ENCODE results near the gene MRTO4. TPM values are rescaled to one million over a fixed set of nuclear protein-coding genes. Genes with fewer than 3 reads are reported as not detected.

Gene MRTO4
- polyA plus RNA-seq, 3 donors: 4.9 to 8.7 (median 8.4) TPM

DNA sequence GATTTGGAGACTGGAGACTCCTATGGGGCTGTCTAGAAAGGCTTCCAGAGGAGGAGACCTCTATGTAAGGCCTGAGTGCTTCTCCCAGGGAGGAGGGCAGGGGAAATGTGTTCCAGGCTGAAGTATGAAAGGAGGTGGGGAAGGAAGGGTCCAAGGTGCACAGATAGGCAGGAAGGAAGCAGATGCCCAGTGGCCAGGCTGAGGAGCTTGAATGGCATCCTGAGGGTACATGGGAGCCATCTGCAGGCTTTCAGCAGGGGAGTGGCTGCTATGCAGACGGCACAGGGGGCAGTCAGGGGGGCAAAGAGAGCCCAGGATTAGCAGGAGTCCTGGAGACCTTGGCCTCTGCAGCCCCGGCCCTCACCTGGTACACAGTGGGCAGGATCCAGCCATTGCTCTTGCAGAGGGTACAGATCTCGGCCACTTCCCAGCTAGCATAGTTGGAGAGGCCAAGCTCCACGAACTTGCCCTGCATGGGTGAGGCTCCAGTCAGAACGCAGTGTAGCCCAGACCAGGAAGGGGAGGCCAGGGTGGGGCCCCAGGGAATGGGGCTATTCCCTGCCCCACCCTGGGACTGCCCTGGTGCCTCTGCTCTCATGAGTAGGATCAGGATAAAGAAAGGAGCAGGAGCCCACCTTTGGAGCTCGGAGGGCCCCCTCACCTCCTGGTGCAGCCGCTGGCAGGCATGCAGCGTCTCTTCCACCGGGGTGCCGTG, 56.3 kb downstream of the MRTO4 start:
- no peak overlapping the region for H3K4me3 Mint-ChIP-seq
- Histone ChIP-seq H3K27ac (ENCODE audit: low read depth in 1 of 2, low read length in 2 of 2) (no peak overlapping the region), H4K20me1 (ENCODE audit: insufficient read depth, low read length) (no peaks in the 10 kb centered on the region), H3K4me1 (ENCODE audit: control insufficient read depth in 1 of 2, insufficient read depth in 2 of 2, low read length in 2 of 2) (peaks cover 17 to 20% of the 10 kb centered on the region in 2 donors), H3K27me3 (ENCODE audit: control insufficient read depth in 2 of 2, insufficient read depth in 2 of 2, low read length in 2 of 2) (no peaks in the 10 kb centered on the region), H3K4me3 (replicated peaks in 1 of 3; ENCODE audit: low read depth in 2 of 3, low read length in 3 of 3) (no peak overlapping the region), H3K9ac (ENCODE audit: insufficient read depth, low read length, poor library complexity, severe bottlenecking) (no peak overlapping the region), H3K9me3 (replicated peaks in 1 of 2; ENCODE audit: control insufficient read depth in 1 of 2, insufficient read depth in 1 of 2, low read length in 2 of 2) (no peaks in the 10 kb centered on the region), H2AFZ (ENCODE audit: insufficient read depth, low read depth, low read length, poor library complexity, severe bottlenecking) (no peak overlapping the region), H3K4me2 (replicated peaks; ENCODE audit: extremely low read depth, low read length, poor library complexity, severe bottlenecking) (no peak overlapping the region), H3K36me3 (replicated peaks in 1 of 2; ENCODE audit: control insufficient read depth in 1 of 2, insufficient read depth in 2 of 2, low read length in 2 of 2) (peaks cover 37 to 60% of the 10 kb centered on the region in 2 donors), H3K79me2 (ENCODE audit: insufficient read depth, low read length) (peaks cover 26% of the 10 kb centered on the region)
- peaks cover 18% of the 10 kb centered on the region for H3K4me1 Mint-ChIP-seq
- intact Hi-C loops (cut with micrococcal nuclease): no loop called here
- TF ChIP-seq, protein P1, sequence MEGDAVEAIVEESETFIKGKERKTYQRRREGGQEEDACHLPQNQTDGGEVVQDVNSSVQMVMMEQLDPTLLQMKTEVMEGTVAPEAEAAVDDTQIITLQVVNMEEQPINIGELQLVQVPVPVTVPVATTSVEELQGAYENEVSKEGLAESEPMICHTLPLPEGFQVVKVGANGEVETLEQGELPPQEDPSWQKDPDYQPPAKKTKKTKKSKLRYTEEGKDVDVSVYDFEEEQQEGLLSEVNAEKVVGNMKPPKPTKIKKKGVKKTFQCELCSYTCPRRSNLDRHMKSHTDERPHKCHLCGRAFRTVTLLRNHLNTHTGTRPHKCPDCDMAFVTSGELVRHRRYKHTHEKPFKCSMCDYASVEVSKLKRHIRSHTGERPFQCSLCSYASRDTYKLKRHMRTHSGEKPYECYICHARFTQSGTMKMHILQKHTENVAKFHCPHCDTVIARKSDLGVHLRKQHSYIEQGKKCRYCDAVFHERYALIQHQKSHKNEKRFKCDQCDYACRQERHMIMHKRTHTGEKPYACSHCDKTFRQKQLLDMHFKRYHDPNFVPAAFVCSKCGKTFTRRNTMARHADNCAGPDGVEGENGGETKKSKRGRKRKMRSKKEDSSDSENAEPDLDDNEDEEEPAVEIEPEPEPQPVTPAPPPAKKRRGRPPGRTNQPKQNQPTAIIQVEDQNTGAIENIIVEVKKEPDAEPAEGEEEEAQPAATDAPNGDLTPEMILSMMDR (IDR thresholded peaks at IDR 0.05): no peak
- peaks cover 54 to 55% of the 10 kb centered on the region in 2 donors for H3K36me3 Mint-ChIP-seq
- peaks cover 0 to 3% (median 0%) of the 10 kb centered on the region in 7 donors for H3K9me3 Mint-ChIP-seq
- no peak for DNase-seq
- H3K27me3 Mint-ChIP-seq (ENCODE audit: low read depth in 3 of 3): peaks cover 0 to 2% (median 1%) of the 10 kb centered on the region in 3 donors
- H3K27ac Mint-ChIP-seq: peak overlapping the region in 1 of 7 donors; percentile 50
- WGBS (ENCODE audit: insufficient coverage): 95% methylated on average over 9 of the region's 10 CpGs

DNA sequence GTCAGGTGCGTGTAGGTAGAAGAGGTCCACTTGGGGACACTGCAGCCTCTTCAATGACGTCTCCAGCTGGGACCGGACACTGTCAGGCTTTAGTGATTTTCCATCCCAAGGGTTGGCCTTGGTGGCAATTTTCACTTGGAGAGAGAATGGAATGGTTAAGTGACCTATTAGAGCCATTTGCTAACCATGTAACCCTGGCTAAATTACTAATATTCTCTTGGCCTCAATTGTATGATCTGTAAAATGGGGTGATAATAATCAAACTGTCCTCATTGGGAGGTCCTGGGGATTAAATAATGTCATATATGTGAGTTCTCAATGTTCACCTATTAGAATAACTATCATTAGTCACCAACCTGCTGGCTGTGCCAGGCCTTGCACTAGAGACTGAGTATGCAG, 56.9 kb downstream of the MRTO4 start:
- Histone ChIP-seq H3K9me3 (replicated peaks in 1 of 2; ENCODE audit: control insufficient read depth in 1 of 2, insufficient read depth in 1 of 2, low read length in 2 of 2) (no peaks in the 10 kb centered on the region), H3K4me3 (replicated peaks in 1 of 3; ENCODE audit: low read depth in 2 of 3, low read length in 3 of 3) (no peak overlapping the region), H3K4me2 (replicated peaks; ENCODE audit: extremely low read depth, low read length, poor library complexity, severe bottlenecking) (no peak overlapping the region), H3K79me2 (ENCODE audit: insufficient read depth, low read length) (peaks cover 32% of the 10 kb centered on the region), H3K27me3 (ENCODE audit: control insufficient read depth in 2 of 2, insufficient read depth in 2 of 2, low read length in 2 of 2) (no peaks in the 10 kb centered on the region), H3K9ac (ENCODE audit: insufficient read depth, low read length, poor library complexity, severe bottlenecking) (no peak overlapping the region), H3K4me1 (ENCODE audit: control insufficient read depth in 1 of 2, insufficient read depth in 2 of 2, low read length in 2 of 2) (peaks cover 22 to 26% of the 10 kb centered on the region in 2 donors), H2AFZ (ENCODE audit: insufficient read depth, low read depth, low read length, poor library complexity, severe bottlenecking) (no peak overlapping the region), H3K27ac (ENCODE audit: low read depth in 1 of 2, low read length in 2 of 2) (no peak overlapping the region), H3K36me3 (replicated peaks in 1 of 2; ENCODE audit: control insufficient read depth in 1 of 2, insufficient read depth in 2 of 2, low read length in 2 of 2) (peaks cover 32 to 54% of the 10 kb centered on the region in 2 donors), H4K20me1 (ENCODE audit: insufficient read depth, low read length) (peaks cover 5% of the 10 kb centered on the region)
- TF ChIP-seq, protein P1 (IDR thresholded peaks at IDR 0.05): no peak
- Mint-ChIP-seq H3K27ac (peak overlapping the region in 2 of 7 donors; percentile 46 to 50), H3K4me3 (no peak overlapping the region), H3K27me3 (ENCODE audit: low read depth in 3 of 3) (peaks cover 0 to 4% (median 1%) of the 10 kb centered on the region in 3 donors), H3K36me3 (peaks cover 48 to 50% of the 10 kb centered on the region in 2 donors), H3K4me1 (peaks cover 24% of the 10 kb centered on the region), H3K9me3 (peaks cover 0 to 3% (median 0%) of the 10 kb centered on the region in 7 donors)
- intact Hi-C loops (cut with micrococcal nuclease): no loop called here
- 100% methylated on average over 3 of the region's 3 CpGs for WGBS (ENCODE audit: insufficient coverage)
- no peak for DNase-seq

All from CD14-positive monocyte (primary cell).